ENCODE results near the gene IRF2BP1.

DNA sequence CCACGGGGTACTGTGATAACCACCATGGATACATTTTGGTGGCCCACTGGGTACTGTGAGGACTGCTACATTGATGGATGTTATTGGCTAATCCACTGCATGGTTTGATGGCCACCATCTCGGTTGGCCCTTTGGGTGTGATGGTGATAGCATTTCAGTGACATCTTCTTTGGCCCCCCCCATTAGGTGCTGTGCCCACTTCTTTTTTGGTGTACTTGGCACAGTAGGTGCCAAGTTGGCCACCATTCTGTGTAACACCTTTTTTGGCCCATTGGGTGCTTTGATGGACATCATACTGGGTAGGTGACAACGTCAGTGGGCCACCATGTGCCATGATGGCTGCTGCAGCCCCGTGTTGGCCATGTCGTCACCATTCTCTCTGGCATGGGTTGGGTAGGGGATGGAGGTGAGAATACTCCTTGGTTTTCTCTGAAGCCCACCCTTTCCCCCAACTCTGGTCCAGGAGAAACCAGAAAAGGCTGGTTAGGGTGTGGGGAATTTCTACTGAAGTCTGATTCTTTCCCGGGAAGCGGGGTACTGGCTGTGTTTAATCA is 12.6 kb downstream of the IRF2BP1 start:
- TF ChIP-seq POLR2AphosphoS5 (IDR thresholded peaks at IDR 0.05; ENCODE audit: low read depth, low read length): no peak
- TF ChIP-seq, protein P1, sequence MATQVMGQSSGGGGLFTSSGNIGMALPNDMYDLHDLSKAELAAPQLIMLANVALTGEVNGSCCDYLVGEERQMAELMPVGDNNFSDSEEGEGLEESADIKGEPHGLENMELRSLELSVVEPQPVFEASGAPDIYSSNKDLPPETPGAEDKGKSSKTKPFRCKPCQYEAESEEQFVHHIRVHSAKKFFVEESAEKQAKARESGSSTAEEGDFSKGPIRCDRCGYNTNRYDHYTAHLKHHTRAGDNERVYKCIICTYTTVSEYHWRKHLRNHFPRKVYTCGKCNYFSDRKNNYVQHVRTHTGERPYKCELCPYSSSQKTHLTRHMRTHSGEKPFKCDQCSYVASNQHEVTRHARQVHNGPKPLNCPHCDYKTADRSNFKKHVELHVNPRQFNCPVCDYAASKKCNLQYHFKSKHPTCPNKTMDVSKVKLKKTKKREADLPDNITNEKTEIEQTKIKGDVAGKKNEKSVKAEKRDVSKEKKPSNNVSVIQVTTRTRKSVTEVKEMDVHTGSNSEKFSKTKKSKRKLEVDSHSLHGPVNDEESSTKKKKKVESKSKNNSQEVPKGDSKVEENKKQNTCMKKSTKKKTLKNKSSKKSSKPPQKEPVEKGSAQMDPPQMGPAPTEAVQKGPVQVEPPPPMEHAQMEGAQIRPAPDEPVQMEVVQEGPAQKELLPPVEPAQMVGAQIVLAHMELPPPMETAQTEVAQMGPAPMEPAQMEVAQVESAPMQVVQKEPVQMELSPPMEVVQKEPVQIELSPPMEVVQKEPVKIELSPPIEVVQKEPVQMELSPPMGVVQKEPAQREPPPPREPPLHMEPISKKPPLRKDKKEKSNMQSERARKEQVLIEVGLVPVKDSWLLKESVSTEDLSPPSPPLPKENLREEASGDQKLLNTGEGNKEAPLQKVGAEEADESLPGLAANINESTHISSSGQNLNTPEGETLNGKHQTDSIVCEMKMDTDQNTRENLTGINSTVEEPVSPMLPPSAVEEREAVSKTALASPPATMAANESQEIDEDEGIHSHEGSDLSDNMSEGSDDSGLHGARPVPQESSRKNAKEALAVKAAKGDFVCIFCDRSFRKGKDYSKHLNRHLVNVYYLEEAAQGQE (IDR thresholded peaks at IDR 0.05; ENCODE audit: insufficient read depth in 1 of 2, low read depth in 2 of 2, low read length in 2 of 2): no peak
- no peak for TF ChIP-seq TAF1 (IDR thresholded peaks at IDR 0.05; ENCODE audit: borderline replicate concordance, insufficient read depth, low read length)
- TF ChIP-seq FOXP2 (optimal IDR thresholded peaks at IDR 0.05; ENCODE audit: borderline replicate concordance, extremely low read depth, extremely low read length, insufficient read depth): no peak
- no peak for TF ChIP-seq SIN3A (IDR thresholded peaks at IDR 0.05; ENCODE audit: borderline replicate concordance, insufficient read depth, low read length)
